H1 (cell line): ENCODE data around the gene APLP2. TPM values are rescaled to one million over a fixed set of nuclear protein-coding genes. Genes with fewer than 3 reads are reported as not detected.

Experiments
- CTCF ChIA-PET: fragments of 300-600 bp; sonication (Branson Sonifier 250); formaldehyde crosslinking; loops from one replicate; lab custom pipeline; 2021; ENCODE audit not compliant: partially characterized antibody; lab: Charles Lee
- POLR2A ChIA-PET: fragments of 300-600 bp; sonication (Branson Sonifier 250); formaldehyde crosslinking; loops from one replicate; lab custom pipeline; 2021; ENCODE audit warnings: inconsistent platforms; ENCODE audit not compliant: partially characterized antibody; lab: Charles Lee
- DNase-seq, 2 experiments: peaks; one replicate each; pipeline versions ENCODE4 v3.0.0 to v3.0.0-alpha.2; 2010 to 2022; ENCODE audit warnings: low spot score in 2 of 2, low read depth in 1 of 2, mixed read lengths in 1 of 2
- FAIRE-seq: peaks from 2 replicates; lab custom pipeline; 2011; peaks lifted over from hg19 to GRCh38; lab: Jason Lieb, UNC
- H2AFZ ChIP-seq: 2 replicates; pipeline ENCODE4 v1.8.1; 2012; ENCODE audit warnings: low read length, inconsistent platforms
- H2AK5ac ChIP-seq: 2 replicates; pipeline ENCODE4 v1.6.1; 2013; ENCODE audit warnings: low read depth, low read length
- H2BK120ac ChIP-seq: replicated peaks from 2 replicates; pipeline ENCODE3; 2013; ENCODE audit warnings: low read depth, low read length, inconsistent platforms
- H2BK12ac ChIP-seq: 2 replicates; pipeline ENCODE4 v1.6.1; 2013; ENCODE audit warnings: low read depth, low read length
- H2BK15ac ChIP-seq: 2 replicates; pipeline ENCODE4 v1.6.1; 2013; ENCODE audit warnings: low read length
- H2BK20ac ChIP-seq: 2 replicates; pipeline ENCODE4 v1.6.1; 2013; ENCODE audit warnings: low read length
- H2BK5ac ChIP-seq: 2 replicates; pipeline ENCODE4 v1.6.1; 2013; ENCODE audit warnings: low read depth, low read length
- H3K14ac ChIP-seq: 2 replicates; pipeline ENCODE4 v1.6.1; 2013; ENCODE audit warnings: inconsistent platforms; ENCODE audit not compliant: insufficient read length
- H3K18ac ChIP-seq: 2 replicates; pipeline ENCODE4 v1.6.1; 2013; ENCODE audit warnings: low read length; ENCODE audit errors: extremely low read depth
- H3K23ac ChIP-seq: 2 replicates; pipeline ENCODE4 v1.6.1; 2013; ENCODE audit warnings: inconsistent platforms; ENCODE audit not compliant: insufficient read length
- H3K23me2 ChIP-seq: 2 replicates; pipeline ENCODE4 v1.6.1; 2013; ENCODE audit warnings: low read depth, low read length
- H3K27ac ChIP-seq: 2 replicates; pipeline ENCODE4 v1.6.1; 2011; ENCODE audit warnings: low read depth, low read length, inconsistent platforms
- H3K27me3 ChIP-seq, 4 experiments: replicated peaks in 1 of 4; 1 replicate in 1 of 4; 2 replicates in 3 of 4; pipeline versions ENCODE4 v1.6.1 to v1.8.1; 2011 to 2013; ENCODE audit warnings: low read length in 3 of 4, mild to moderate bottlenecking in 3 of 4, inconsistent platforms in 2 of 4, mixed read lengths in 2 of 4, moderate library complexity in 1 of 4; ENCODE audit not compliant: control insufficient read depth in 3 of 4, insufficient read depth in 3 of 4; ENCODE audit errors: extremely low read depth in 1 of 4
- H3K36me3 ChIP-seq, 4 experiments: 2 replicates each; pipeline versions ENCODE4 v1.6.1 to v1.8.1; 2011 to 2013; ENCODE audit warnings: mild to moderate bottlenecking in 4 of 4, low read length in 3 of 4, moderate library complexity in 2 of 4, control low read depth in 1 of 4, inconsistent platforms in 1 of 4; ENCODE audit not compliant: insufficient read depth in 4 of 4, control insufficient read depth in 2 of 4
- H3K4ac ChIP-seq: replicated peaks from 2 replicates; pipeline ENCODE3; 2013; ENCODE audit warnings: low read length, low read depth, mixed read lengths, inconsistent platforms; ENCODE audit not compliant: insufficient read length
- H3K4me1 ChIP-seq, 4 experiments: replicated peaks in 1 of 4; 1 replicate in 1 of 4; 2 replicates in 3 of 4; pipeline versions ENCODE4 v1.6.1 to v1.8.1; 2011 to 2013; ENCODE audit warnings: low read length in 3 of 4, inconsistent platforms in 2 of 4, mixed read lengths in 1 of 4; ENCODE audit not compliant: insufficient read depth in 4 of 4, control insufficient read depth in 3 of 4
- H3K4me2 ChIP-seq, 2 experiments: 2 replicates each; pipeline versions ENCODE4 v1.6.1 to v1.8.1; 2011 to 2013; ENCODE audit warnings: low read depth in 2 of 2, low read length in 2 of 2, control low read depth in 1 of 2, inconsistent platforms in 1 of 2, mild to moderate bottlenecking in 1 of 2; ENCODE audit not compliant: insufficient read depth in 1 of 2
- H3K4me3 ChIP-seq, 4 experiments: fragments of 200-600, 300-600 bp in 1 of 4; sonication (generic), shearing (Covaris generic), sonication (Bioruptor Twin) in 1 of 4; 2 replicates each; pipeline versions ENCODE4 v1.5.1 to v1.8.1; 2011 to 2016; ENCODE audit warnings: low read length in 4 of 4, low read depth in 3 of 4, control low read depth in 2 of 4, inconsistent platforms in 2 of 4, mild to moderate bottlenecking in 2 of 4, mixed read lengths in 1 of 4, moderate library complexity in 1 of 4; ENCODE audit not compliant: insufficient read depth in 2 of 4; ENCODE audit errors: extremely low read depth in 1 of 4
- H3K56ac ChIP-seq: replicated peaks from 2 replicates; pipeline ENCODE3; 2013; ENCODE audit warnings: low read depth, mild to moderate bottlenecking, mixed read lengths, low read length, inconsistent platforms; ENCODE audit not compliant: insufficient read length
- H3K79me1 ChIP-seq: 2 replicates; pipeline ENCODE4 v1.6.1; 2013; ENCODE audit warnings: low read depth, low read length, control low read depth
- H3K79me2 ChIP-seq, 2 experiments: 2 replicates each; pipeline versions ENCODE4 v1.6.1 to v1.8.1; 2012 to 2013; ENCODE audit warnings: low read length in 2 of 2, mild to moderate bottlenecking in 2 of 2, inconsistent platforms in 1 of 2; ENCODE audit not compliant: insufficient read depth in 2 of 2, control insufficient read depth in 1 of 2
- H3K9ac ChIP-seq, 4 experiments: replicated peaks in 1 of 4; 1 replicate in 1 of 4; 2 replicates in 3 of 4; pipeline versions ENCODE4 v1.6.1 to v1.8.1; 2011 to 2013; ENCODE audit warnings: low read depth in 3 of 4, low read length in 3 of 4, control low read depth in 2 of 4, mild to moderate bottlenecking in 2 of 4, moderate library complexity in 2 of 4, inconsistent platforms in 1 of 4; ENCODE audit errors: extremely low read depth in 1 of 4
- H3K9me3 ChIP-seq, 2 experiments: 2 replicates each; pipeline versions ENCODE4 v1.6.1 to v1.8.1; 2012 to 2013; ENCODE audit warnings: mild to moderate bottlenecking in 2 of 2, moderate library complexity in 2 of 2, control low read depth in 1 of 2, inconsistent platforms in 1 of 2, low read depth in 1 of 2, low read length in 1 of 2, mixed read lengths in 1 of 2; ENCODE audit not compliant: insufficient read depth in 2 of 2
- H4K20me1 ChIP-seq, 2 experiments: replicated peaks in 1 of 2; 2 replicates each; pipeline versions ENCODE3 to v1.8.1; 2011 to 2013; ENCODE audit warnings: inconsistent platforms in 2 of 2, low read length in 2 of 2, mild to moderate bottlenecking in 1 of 2; ENCODE audit not compliant: insufficient read depth in 2 of 2, control insufficient read depth in 1 of 2
- H4K5ac ChIP-seq: 2 replicates; pipeline ENCODE4 v1.6.1; 2013; ENCODE audit warnings: low read length, low read depth, mixed read lengths, inconsistent platforms; ENCODE audit not compliant: insufficient read length
- H4K8ac ChIP-seq: 2 replicates; pipeline ENCODE4 v1.8.0; 2013; ENCODE audit warnings: mild to moderate bottlenecking, moderate library complexity, low read length, inconsistent platforms; ENCODE audit not compliant: insufficient read depth; ENCODE audit errors: extremely low read depth
- H4K91ac ChIP-seq: replicated peaks from 2 replicates; pipeline ENCODE3; 2013; ENCODE audit warnings: low read length, mixed read lengths, inconsistent platforms; ENCODE audit not compliant: insufficient read length
- ASH2L ChIP-seq: fragments of 200-600, 300-600 bp; sonication (generic); IDR thresholded peaks from one replicate; pipeline ENCODE4 v1.7.1; 2017; ENCODE audit warnings: low read length
- BACH1 ChIP-seq: IDR thresholded peaks from 2 replicates; pipeline ENCODE4 v1.6.1; 2012; ENCODE audit warnings: low read length, improper control_type of control experiment
- BRCA1 ChIP-seq: IDR thresholded peaks from 2 replicates; pipeline ENCODE4 v1.6.1; 2012; ENCODE audit warnings: low read depth, low read length, improper control_type of control experiment
- CTBP2 ChIP-seq: IDR thresholded peaks from 2 replicates; pipeline ENCODE4 v1.7.0; 2011; ENCODE audit warnings: borderline replicate concordance, mild to moderate bottlenecking, moderate library complexity, mixed read lengths, low read length; ENCODE audit not compliant: insufficient read depth, insufficient read length
- EZH2 ChIP-seq: fragments of 200-600 bp; sonication (generic); IDR thresholded peaks from 2 replicates; pipeline ENCODE4 v1.7.1; 2012; ENCODE audit warnings: low read depth, mild to moderate bottlenecking, moderate library complexity, low read length, inconsistent platforms; ENCODE audit not compliant: severe bottlenecking
- GTF2F1 ChIP-seq: IDR thresholded peaks from 2 replicates; pipeline ENCODE4 v1.6.1; 2012; ENCODE audit warnings: low read depth, low read length, improper control_type of control experiment, borderline replicate concordance
- JUND ChIP-seq: IDR thresholded peaks from 2 replicates; pipeline ENCODE4 v1.6.1; 2011; ENCODE audit warnings: mild to moderate bottlenecking, improper control_type of control experiment, low read length
- NANOG ChIP-seq: IDR thresholded peaks from 2 replicates; pipeline ENCODE4 v1.6.1; 2011; ENCODE audit warnings: low read length, low read depth, mild to moderate bottlenecking, inconsistent platforms; ENCODE audit not compliant: insufficient read depth, poor library complexity, severe bottlenecking
- RFX5 ChIP-seq: IDR thresholded peaks from 2 replicates; pipeline ENCODE4 v1.6.1; 2011; ENCODE audit warnings: low read depth, low read length, improper control_type of control experiment, borderline replicate concordance
- SIN3A ChIP-seq, 2 experiments: IDR thresholded peaks in 1 of 2; conservative IDR thresholded peaks in 1 of 2; 2 replicates each; pipeline ENCODE4 v1.6.1; 2011 to 2012; ENCODE audit warnings: low read length in 2 of 2, improper control_type of control experiment in 1 of 2, low read depth in 1 of 2, mild to moderate bottlenecking in 1 of 2
- SP1 ChIP-seq: IDR thresholded peaks from 2 replicates; pipeline ENCODE4 v1.6.1; 2011; ENCODE audit warnings: low read depth, low read length
- SP4 ChIP-seq: IDR thresholded peaks from 2 replicates; pipeline ENCODE4 v1.6.1; 2012; ENCODE audit warnings: low read length, inconsistent platforms
- TCF12 ChIP-seq: IDR thresholded peaks from 2 replicates; pipeline ENCODE4 v1.6.1; 2011; ENCODE audit warnings: low read depth, mild to moderate bottlenecking, low read length
- WGBS, 2 experiments: shearing (Covaris generic) in 1 of 2; methylation state at CpG; one replicate each; pipeline versions ENCODE4 v1.1.6 to v1.1.7; 2013 to 2015; ENCODE audit warnings: low lambda C conversion rate in 2 of 2, mixed read lengths in 2 of 2, inconsistent platforms in 1 of 2, low coverage in 1 of 2, missing lambda C conversion rate in 1 of 2; ENCODE audit not compliant: insufficient replicate concordance in 2 of 2, insufficient coverage in 1 of 2, insufficient read length in 1 of 2; ENCODE audit errors: extremely low coverage in 1 of 2, missing lambda C conversion rate in 1 of 2; 5-methylcytosine and 5-hydroxymethylcytosine counted together
- polyA plus RNA-seq, 7 experiments: library from polyadenylated mRNA; depleted of rRNA in 3 of 7; stranded (reverse) in 5 of 7; unstranded in 2 of 7; fragments of >200 nt in 5 of 7; fragments of 200-250 nt in 2 of 7; gene quantifications; 1 replicate in 5 of 7; 2 replicates in 1 of 7; 4 replicates in 1 of 7; pipeline versions ENCODE4 v1.2.1 to v1.2.3, GENCODE V29; 2011 to 2013; ENCODE audit warnings: missing spikeins in 2 of 7, mixed read lengths in 2 of 7
- total RNA-seq: library from RNA; stranded (reverse); fragmentation: NEBNext Ultra II Directional; extraction: Animal tissue kit (Norgen Biotek cat#: 25700); gene quantifications from 2 replicates; pipeline ENCODE4 v1.2.1, GENCODE V29; 2021
- TF ChIP-seq, protein P1 (sequence below): IDR thresholded peaks from 2 replicates; pipeline ENCODE4 v1.6.1; 2011; ENCODE audit warnings: low read length, improper control_type of control experiment

APLP2 gene
- total and polyA plus RNA-seq, 2 of the 8 experiments (the other 6 are each of a cell fraction or from before 2014, with no cell fraction given), result 222 to 315 TPM

DNA sequence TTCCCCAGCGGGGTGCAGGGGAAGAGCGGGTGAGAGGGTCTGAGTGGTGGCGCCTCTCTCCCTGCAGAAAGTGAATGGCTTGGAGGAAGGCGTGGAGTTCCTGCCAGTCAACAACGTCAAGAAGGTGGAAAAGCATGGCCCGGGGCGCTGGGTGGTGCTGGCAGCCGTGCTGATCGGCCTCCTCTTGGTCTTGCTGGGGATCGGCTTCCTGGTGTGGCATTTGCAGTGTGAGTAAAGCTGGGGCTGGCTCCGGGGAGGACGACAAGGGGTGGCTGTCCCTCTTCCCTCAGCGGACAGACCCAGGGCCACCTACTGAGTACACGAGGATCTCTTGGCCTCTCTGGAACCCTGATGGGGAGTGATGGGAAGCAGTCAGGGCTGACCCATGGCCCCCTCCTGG is 118.4 kb downstream of the APLP2 start:
- Histone ChIP-seq H2BK12ac (no peak overlapping the region), H3K9ac (no peak overlapping the region), H2BK5ac (no peak overlapping the region), H3K27ac (no peak overlapping the region), H3K23me2 (no peaks in the 10 kb centered on the region), H2AFZ (no peak overlapping the region), H3K4me2 (no peak overlapping the region), H3K4me3 (no peak overlapping the region), H3K36me3 (no peaks in the 10 kb centered on the region), H3K23ac (no peak overlapping the region), H3K9me3 (no peaks in the 10 kb centered on the region), H3K14ac (no peak overlapping the region), H3K56ac (no peak overlapping the region), H2BK120ac (no peak overlapping the region), H3K79me2 (no peaks in the 10 kb centered on the region), H2AK5ac (no peak overlapping the region), H3K4ac (no peak overlapping the region), H4K8ac (no peak overlapping the region), H2BK15ac (no peak overlapping the region), H3K18ac (no peak overlapping the region), H4K20me1 (peaks cover 0 to 3% of the 10 kb centered on the region in 2 experiments), H4K5ac (no peak overlapping the region), H3K79me1 (no peaks in the 10 kb centered on the region), H3K4me1 (no peaks in the 10 kb centered on the region), H4K91ac (no peak overlapping the region), H3K27me3 (no peaks in the 10 kb centered on the region), H2BK20ac (no peak overlapping the region)
- CTCF ChIA-PET, result no interaction called here
- POLR2A ChIA-PET, result no interaction called here
- no peak for TF ChIP-seq NANOG
- TF ChIP-seq BACH1, result no peak
- TF ChIP-seq JUND, result no peak
- no peak for TF ChIP-seq RFX5
- no peak for TF ChIP-seq SP4
- TF ChIP-seq ASH2L, result no peak
- TF ChIP-seq BRCA1, result no peak
- TF ChIP-seq SP1, result no peak
- TF ChIP-seq, protein P1, sequence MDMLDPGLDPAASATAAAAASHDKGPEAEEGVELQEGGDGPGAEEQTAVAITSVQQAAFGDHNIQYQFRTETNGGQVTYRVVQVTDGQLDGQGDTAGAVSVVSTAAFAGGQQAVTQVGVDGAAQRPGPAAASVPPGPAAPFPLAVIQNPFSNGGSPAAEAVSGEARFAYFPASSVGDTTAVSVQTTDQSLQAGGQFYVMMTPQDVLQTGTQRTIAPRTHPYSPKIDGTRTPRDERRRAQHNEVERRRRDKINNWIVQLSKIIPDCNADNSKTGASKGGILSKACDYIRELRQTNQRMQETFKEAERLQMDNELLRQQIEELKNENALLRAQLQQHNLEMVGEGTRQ, result no peak
- no peak for TF ChIP-seq GTF2F1
- no peak for TF ChIP-seq TCF12
- no peak for TF ChIP-seq CTBP2
- no peak for TF ChIP-seq SIN3A (conservative IDR thresholded peaks at IDR 0.05 in 1 of 2, IDR thresholded peaks at IDR 0.05 in 1 of 2; ENCODE audit: low read depth in 1 of 2, low read length in 2 of 2)
- TF ChIP-seq EZH2, result no peak
- no peak for DNase-seq
- FAIRE-seq, result no peak
- 87% methylated on average over 13 of the region's 14 CpGs; no CpG with 5 or more reads in 1 of the 2 experiments for WGBS, 2 experiments
